ENCODE data around the gene LDLRAD4. TPM values are rescaled to one million over a fixed set of nuclear protein-coding genes. Genes with fewer than 3 reads are reported as not detected.
A peak's percentile ranks its signal among the peaks of the same experiment; 100 is the strongest.

The LDLRAD4 gene
- total RNA-seq, 4 donors from 2014 or later: 14.0 to 36.9 (median 29.3) TPM

GRCh38 chr18:13578400-13578799 lies 359.8 kb downstream of the LDLRAD4 start:
- Histone ChIP-seq H3K27me3 (no peaks in the 10 kb centered on the region), H3K4me3 (no peak overlapping the region), H3K27ac (peak overlapping the region in 1 of 4 donors; percentile 66), H3K4me1 (peaks cover 0 to 25% (median 11%) of the 10 kb centered on the region in 4 donors), H3K36me3 (no peaks in the 10 kb centered on the region), H3K9me3 (no peaks in the 10 kb centered on the region)
- WGBS, 2 donors: 81 to 90% methylated on average over 6 of the region's 6 CpGs
- TF ChIP-seq EP300 (IDR thresholded peaks at IDR 0.05): no peak
- TF ChIP-seq, protein P1, sequence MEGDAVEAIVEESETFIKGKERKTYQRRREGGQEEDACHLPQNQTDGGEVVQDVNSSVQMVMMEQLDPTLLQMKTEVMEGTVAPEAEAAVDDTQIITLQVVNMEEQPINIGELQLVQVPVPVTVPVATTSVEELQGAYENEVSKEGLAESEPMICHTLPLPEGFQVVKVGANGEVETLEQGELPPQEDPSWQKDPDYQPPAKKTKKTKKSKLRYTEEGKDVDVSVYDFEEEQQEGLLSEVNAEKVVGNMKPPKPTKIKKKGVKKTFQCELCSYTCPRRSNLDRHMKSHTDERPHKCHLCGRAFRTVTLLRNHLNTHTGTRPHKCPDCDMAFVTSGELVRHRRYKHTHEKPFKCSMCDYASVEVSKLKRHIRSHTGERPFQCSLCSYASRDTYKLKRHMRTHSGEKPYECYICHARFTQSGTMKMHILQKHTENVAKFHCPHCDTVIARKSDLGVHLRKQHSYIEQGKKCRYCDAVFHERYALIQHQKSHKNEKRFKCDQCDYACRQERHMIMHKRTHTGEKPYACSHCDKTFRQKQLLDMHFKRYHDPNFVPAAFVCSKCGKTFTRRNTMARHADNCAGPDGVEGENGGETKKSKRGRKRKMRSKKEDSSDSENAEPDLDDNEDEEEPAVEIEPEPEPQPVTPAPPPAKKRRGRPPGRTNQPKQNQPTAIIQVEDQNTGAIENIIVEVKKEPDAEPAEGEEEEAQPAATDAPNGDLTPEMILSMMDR (IDR thresholded peaks at IDR 0.05): no peak
- no peak for TF ChIP-seq POLR2A (IDR thresholded peaks at IDR 0.05)
- no peak for DNase-seq (ENCODE audit: low spot score in 2 of 2)

DNA sequence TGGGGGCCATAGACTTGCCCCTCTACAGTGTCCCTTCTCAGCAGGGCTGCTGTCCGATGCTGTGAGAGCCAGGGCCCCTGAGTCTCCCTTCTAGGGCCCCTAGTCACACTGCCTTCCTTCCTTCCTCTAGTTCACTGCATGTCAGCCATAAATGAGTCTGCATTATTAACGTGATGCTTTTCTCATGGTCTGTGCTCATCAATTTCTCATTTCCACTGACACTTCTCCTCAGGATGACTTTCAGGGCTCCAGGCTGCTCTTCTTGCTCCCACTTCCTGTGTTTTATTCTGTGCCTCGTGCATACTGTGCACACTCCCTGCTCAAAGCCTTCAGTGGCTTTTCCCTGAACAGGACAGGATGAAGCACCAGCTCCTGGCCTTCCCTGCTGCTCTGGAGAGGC lies 361.3 kb downstream of the LDLRAD4 start:
- Histone ChIP-seq H3K4me3 (no peak overlapping the region), H3K9me3 (no peaks in the 10 kb centered on the region), H3K27ac (no peak overlapping the region), H3K36me3 (no peaks in the 10 kb centered on the region), H3K27me3 (no peaks in the 10 kb centered on the region), H3K4me1 (peaks cover 0 to 31% (median 11%) of the 10 kb centered on the region in 4 donors)
- no peak for DNase-seq (ENCODE audit: low spot score in 2 of 2)
- TF ChIP-seq, protein P1 (IDR thresholded peaks at IDR 0.05): no peak
- no peak for TF ChIP-seq POLR2A (IDR thresholded peaks at IDR 0.05)
- TF ChIP-seq EP300 (IDR thresholded peaks at IDR 0.05): no peak
- 52 to 61% methylated on average over 3 of the region's 3 CpGs for WGBS, 2 donors

DNA sequence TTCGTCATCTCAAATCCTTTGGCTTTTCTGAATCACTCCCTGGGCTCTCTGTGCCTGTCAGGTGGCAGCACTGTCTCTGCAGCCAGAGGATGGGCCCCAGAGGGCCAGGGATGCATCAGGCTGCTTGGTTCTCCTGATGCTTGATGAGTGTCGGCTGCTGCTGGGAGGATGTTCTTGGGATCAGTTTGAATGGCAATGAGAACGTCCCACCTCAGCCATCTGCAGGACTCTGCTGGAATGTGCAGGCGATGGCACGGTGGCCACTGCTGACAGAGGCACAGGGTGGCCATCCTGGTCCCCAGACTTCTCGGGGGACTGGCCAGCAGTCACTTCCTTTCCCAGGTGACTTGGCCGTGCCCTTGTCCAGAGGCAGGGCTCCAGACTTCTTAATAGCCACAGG lies 361.8 kb downstream of the LDLRAD4 start:
- H3K27me3 ChIP-seq: no peaks in the 10 kb centered on the region

GRCh38 chr18:13580991-13581390 lies 362.4 kb downstream of the LDLRAD4 start:
- Histone ChIP-seq H3K9me3 (no peaks in the 10 kb centered on the region), H3K27me3 (no peaks in the 10 kb centered on the region), H3K4me1 (peaks cover 0 to 31% (median 11%) of the 10 kb centered on the region in 4 donors), H3K4me3 (no peak overlapping the region), H3K27ac (no peak overlapping the region), H3K36me3 (no peaks in the 10 kb centered on the region)
- 94% methylated on average over 4 of the region's 4 CpGs for WGBS, 2 donors
- no peak for TF ChIP-seq POLR2A (IDR thresholded peaks at IDR 0.05)
- no peak for TF ChIP-seq EP300 (IDR thresholded peaks at IDR 0.05)
- TF ChIP-seq, protein P1 (IDR thresholded peaks at IDR 0.05): no peak
- DNase-seq (ENCODE audit: low spot score in 2 of 2): no peak

More for the DNA sequence above, 361.8 kb downstream of the LDLRAD4 start:
- no peak for TF ChIP-seq EP300 (IDR thresholded peaks at IDR 0.05)
- TF ChIP-seq, protein P1 (IDR thresholded peaks at IDR 0.05): no peak
- no peak for TF ChIP-seq POLR2A (IDR thresholded peaks at IDR 0.05)
- Histone ChIP-seq H3K27ac (no peak overlapping the region), H3K9me3 (no peaks in the 10 kb centered on the region), H3K4me3 (no peak overlapping the region), H3K4me1 (peaks cover 0 to 31% (median 11%) of the 10 kb centered on the region in 4 donors), H3K36me3 (no peaks in the 10 kb centered on the region)
- 85 to 92% methylated on average over 7 of the region's 7 CpGs for WGBS, 2 donors
- DNase-seq (ENCODE audit: low spot score in 2 of 2): no peak

GRCh38 chr18:13581496-13582177 lies 363.1 kb downstream of the LDLRAD4 start:
- Histone ChIP-seq H3K27me3 (no peaks in the 10 kb centered on the region), H3K4me3 (no peak overlapping the region), H3K4me1 (peaks cover 0 to 28% (median 8%) of the 10 kb centered on the region in 4 donors), H3K27ac (no peak overlapping the region), H3K9me3 (no peaks in the 10 kb centered on the region), H3K36me3 (no peaks in the 10 kb centered on the region)
- TF ChIP-seq, protein P1 (IDR thresholded peaks at IDR 0.05): no peak
- no peak for TF ChIP-seq POLR2A (IDR thresholded peaks at IDR 0.05)
- WGBS, 2 donors: 84 to 91% methylated on average over 5 of the region's 5 CpGs
- no peak for DNase-seq (ENCODE audit: low spot score in 2 of 2)

Measured in tibial nerve (tissue), 4 donors.